Spleen (tissue), 7 donors: ENCODE data around the gene MAP1LC3B.

ENCODE experiments used
- CTCF ChIP-seq, 11 experiments: fragments of 200-600 bp in 7 of 11; fragments of 450-650 bp in 4 of 11; sonication (generic) in 4 of 11; IDR thresholded peaks in 8 of 11; conservative IDR thresholded peaks in 3 of 11; 1 replicate in 7 of 11; 2 replicates in 4 of 11; pipeline versions ENCODE4 v1.4.0 to v1.8.0; 2016 to 2021; ENCODE audit warnings: antibody characterized with exemption in 11 of 11, inconsistent platforms in 4 of 11, mild to moderate bottlenecking in 1 of 11
- POLR2A ChIP-seq, 3 donors: fragments of 450-650 bp; IDR thresholded peaks; one replicate each; pipeline ENCODE4 v1.5.1; 2017; ENCODE audit warnings: antibody characterized with exemption in 3 of 3, mild to moderate bottlenecking in 1 of 3
- POLR2AphosphoS5 ChIP-seq, 3 donors: sonication (generic); formaldehyde crosslinking; IDR thresholded peaks; one replicate each; pipeline ENCODE4 v1.5.1; 2017; ENCODE audit warnings: antibody characterized with exemption in 3 of 3
- donor health status: DM: no; HTN: no; CAD: no; lungs with moderate emphysema.
- donor health status: DM: no; HTN: no; CAD: no.
- donor health status: DM: no; HTN: no; CAD: no.

GRCh38 chr16:87372305-87372704, 19.8 kb upstream of the MAP1LC3B start:
- TF ChIP-seq POLR2A (IDR thresholded peaks at IDR 0.05) (no peak), CTCF (IDR thresholded peaks at IDR 0.05 in 8 of 11, conservative IDR thresholded peaks at IDR 0.05 in 3 of 11) (no peak), POLR2AphosphoS5 (IDR thresholded peaks at IDR 0.05) (no peak)
